Measurements from ENCODE around the gene CBARP. TPM values are rescaled to one million over a fixed set of nuclear protein-coding genes. Genes with fewer than 3 reads are reported as not detected.

Gene CBARP
- total RNA-seq, 1 donor from 2014 or later, result 0.10 TPM

- intact Hi-C loops (cut with micrococcal nuclease), result loop anchor here (1.0 to 10.0 kb wide), 4 partner anchors 22 to 411 kb away; partner anchors contain the start of genes PCSK4 and TCF3
Measured at GRCh38 chr19:1243768-1244692, 6.2 kb upstream of the CBARP start.

- intact Hi-C loops (cut with micrococcal nuclease), result loop anchor here (1.0 to 10.0 kb wide), 5 partner anchors 8 to 413 kb away; partner anchors contain the start of genes GPX4 and TCF3
Measured at GRCh38 chr19:1241417-1242095, 3.8 kb upstream of the CBARP start, which contains the start of gene ATP5F1D. Gene ATP5F1D (plus strand): TSS chr19:1241751. CDS start chr19:1241851, 100 bp downstream.

GRCh38 chr19:1240925-1241324 is 3.1 kb upstream of the CBARP start:
- intact Hi-C loops (cut with micrococcal nuclease), result loop anchor here (1.0 to 10.0 kb wide), 7 partner anchors 8 to 414 kb away; partner anchors contain the start of genes GPX4 and TCF3

- intact Hi-C loops (cut with micrococcal nuclease), result loop anchor here (1.0 to 10.0 kb wide), 5 partner anchors 48 to 415 kb away; partner anchors contain the start of gene TCF3
Measured at GRCh38 chr19:1239796-1240737, 2.3 kb upstream of the CBARP start.

- intact Hi-C loops (cut with micrococcal nuclease), result no loop called here
Measured at GRCh38 chr19:1239420-1239795, 1.6 kb upstream of the CBARP start.

GRCh38 chr19:1238369-1239303 is 831 bp upstream of the CBARP start:
- intact Hi-C loops (cut with micrococcal nuclease), result loop anchor here (1.0 kb wide), 1 partner anchor 313 kb away; no protein-coding TSS in a partner anchor

GRCh38 chr19:1237027-1237659 is 662 bp downstream of the CBARP start:
- intact Hi-C loops (cut with micrococcal nuclease), result no loop called here

- intact Hi-C loops (cut with micrococcal nuclease), result no loop called here
Measured at GRCh38 chr19:1236576-1236975, 1.2 kb downstream of the CBARP start.

GRCh38 chr19:1235625-1236538 is 1.9 kb downstream of the CBARP start:
- intact Hi-C loops (cut with micrococcal nuclease), result no loop called here

GRCh38 chr19:1234955-1235380 is 2.8 kb downstream of the CBARP start:
- intact Hi-C loops (cut with micrococcal nuclease), result no loop called here

- intact Hi-C loops (cut with micrococcal nuclease), result no loop called here
Measured at GRCh38 chr19:1234051-1234954, 3.5 kb downstream of the CBARP start.

GRCh38 chr19:1233115-1233667 is 4.6 kb downstream of the CBARP start:
- intact Hi-C loops (cut with micrococcal nuclease), result no loop called here

GRCh38 chr19:1232652-1233072 is 5.1 kb downstream of the CBARP start:
- intact Hi-C loops (cut with micrococcal nuclease), result no loop called here

GRCh38 chr19:1231729-1232637 is 5.8 kb downstream of the CBARP start:
- intact Hi-C loops (cut with micrococcal nuclease), result no loop called here

GRCh38 chr19:1230783-1231489 is 6.9 kb downstream of the CBARP start:
- intact Hi-C loops (cut with micrococcal nuclease), result no loop called here
